Measurements from ENCODE around the gene CAMTA1.

- no peak for TF ChIP-seq POLR2AphosphoS5 (IDR thresholded peaks at IDR 0.05; ENCODE audit: insufficient read depth in 1 of 2, low read depth in 1 of 2)
- no peak for TF ChIP-seq CTCF (IDR thresholded peaks at IDR 0.05)
These were observed 834.9 kb downstream of the CAMTA1 start for GRCh38 chr1:7620196-7620595.
